ENCODE measurements around the gene MUCL3.
"Not testable (repeated sequence)": the region's sequence is repeated elsewhere in the genome, so short reads cannot be mapped to it uniquely, and the experiment has no call there.

The MUCL3 gene, protein sequence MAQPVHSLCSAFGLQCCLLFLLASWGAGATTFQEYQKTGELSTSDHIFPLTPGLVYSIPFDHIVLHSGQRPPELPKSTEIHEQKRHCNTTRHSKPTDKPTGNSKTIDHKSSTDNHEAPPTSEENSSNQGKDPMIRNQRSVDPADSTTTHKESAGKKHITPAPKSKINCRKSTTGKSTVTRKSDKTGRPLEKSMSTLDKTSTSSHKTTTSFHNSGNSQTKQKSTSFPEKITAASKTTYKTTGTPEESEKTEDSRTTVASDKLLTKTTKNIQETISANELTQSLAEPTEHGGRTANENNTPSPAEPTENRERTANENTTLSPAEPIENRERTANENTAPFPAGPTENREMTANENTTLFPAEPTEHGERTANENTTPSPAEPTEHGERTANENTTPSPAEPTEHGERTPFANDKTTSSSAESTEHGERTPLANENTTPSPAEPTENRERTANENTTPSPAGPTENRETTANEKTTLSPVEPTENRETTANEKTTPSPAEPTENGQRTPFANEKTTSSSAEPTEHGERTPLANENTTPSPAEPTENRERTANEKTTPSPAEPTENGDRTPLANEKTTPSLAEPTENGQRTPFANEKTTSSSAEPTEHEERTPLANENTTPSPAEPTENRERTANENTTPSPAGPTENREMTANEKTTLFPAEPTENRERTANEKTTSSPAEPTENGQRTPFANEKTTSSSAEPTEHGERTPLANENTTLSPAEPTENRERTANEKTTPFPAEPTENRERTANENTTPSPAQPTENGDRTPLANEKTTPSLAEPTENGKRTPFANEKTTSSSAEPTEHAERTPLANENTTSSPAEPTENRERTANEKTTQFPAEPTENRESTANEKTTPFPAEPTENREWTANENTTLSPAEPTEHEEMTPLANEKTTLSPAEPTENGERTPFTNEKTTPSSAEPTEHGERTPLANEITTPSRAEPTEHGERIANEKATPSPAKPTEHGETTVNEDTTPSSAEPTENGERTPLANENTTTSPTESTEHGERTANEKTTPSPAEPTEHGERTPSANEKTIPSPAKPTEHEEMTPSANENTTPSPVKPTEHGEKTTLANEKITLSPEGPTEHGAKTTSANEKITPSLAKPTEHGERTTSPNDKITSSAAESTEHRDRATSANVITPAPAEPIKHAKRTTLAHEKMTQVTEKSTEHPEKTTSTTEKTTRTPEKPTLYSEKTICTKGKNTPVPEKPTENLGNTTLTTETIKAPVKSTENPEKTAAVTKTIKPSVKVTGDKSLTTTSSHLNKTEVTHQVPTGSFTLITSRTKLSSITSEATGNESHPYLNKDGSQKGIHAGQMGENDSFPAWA (N-terminal part only)

DNA sequence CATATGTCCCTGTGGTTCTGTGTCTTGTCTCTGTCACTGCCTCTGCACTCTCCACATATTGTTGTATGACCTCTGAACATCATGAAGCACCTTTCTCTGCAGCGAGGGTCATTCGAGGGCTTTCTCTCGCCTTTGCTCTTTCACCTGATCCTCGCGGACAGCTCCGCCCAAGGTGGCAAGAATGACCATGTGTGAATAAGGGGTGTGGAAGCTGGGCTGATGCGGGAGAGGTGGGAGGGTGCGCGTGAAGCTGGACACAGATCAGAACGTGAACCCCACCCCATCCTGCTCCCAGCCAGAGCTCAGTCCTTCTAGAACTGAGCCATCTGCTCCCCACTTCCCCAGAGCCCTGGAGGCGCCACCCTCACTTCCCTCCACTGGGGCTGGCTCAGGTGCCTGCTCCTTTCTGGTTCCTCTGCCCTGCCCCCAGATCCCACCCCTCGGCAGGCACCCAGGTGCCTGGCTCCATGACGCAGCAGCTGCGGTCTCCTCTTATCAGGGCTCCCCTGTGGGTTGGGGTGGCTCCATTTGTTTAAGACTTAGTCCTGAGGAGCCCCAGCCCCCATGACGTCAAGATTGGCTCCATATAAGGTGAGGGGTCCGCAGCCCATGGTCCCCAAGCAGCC lies at the start of gene MUCL3:
TSS of gene MUCL3 (plus strand) at position 613 of the 626 bp plus-strand sequence. CDS start 27 bp downstream, outside the sequence.
- no peak for DNase-seq (ENCODE audit: low read depth in 2 of 2, low spot score in 1 of 2)

DNA sequence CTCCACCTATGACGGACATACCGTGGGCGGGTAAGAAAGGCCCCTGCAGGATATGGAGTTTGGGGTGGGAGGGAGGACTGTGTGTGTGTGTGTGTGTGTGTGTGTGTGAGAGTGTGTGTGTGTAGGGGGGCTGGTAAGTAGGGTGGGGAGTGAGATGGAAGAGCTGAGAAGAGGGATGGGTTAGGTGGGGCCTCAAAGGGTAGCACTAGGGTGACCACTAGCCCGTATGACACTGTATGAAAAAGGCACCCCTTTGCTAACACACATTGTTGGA lies 49.4 kb upstream of the MUCL3 start:
- DNase-seq (ENCODE audit: low read depth in 2 of 2, low spot score in 1 of 2) = no peak

DNA sequence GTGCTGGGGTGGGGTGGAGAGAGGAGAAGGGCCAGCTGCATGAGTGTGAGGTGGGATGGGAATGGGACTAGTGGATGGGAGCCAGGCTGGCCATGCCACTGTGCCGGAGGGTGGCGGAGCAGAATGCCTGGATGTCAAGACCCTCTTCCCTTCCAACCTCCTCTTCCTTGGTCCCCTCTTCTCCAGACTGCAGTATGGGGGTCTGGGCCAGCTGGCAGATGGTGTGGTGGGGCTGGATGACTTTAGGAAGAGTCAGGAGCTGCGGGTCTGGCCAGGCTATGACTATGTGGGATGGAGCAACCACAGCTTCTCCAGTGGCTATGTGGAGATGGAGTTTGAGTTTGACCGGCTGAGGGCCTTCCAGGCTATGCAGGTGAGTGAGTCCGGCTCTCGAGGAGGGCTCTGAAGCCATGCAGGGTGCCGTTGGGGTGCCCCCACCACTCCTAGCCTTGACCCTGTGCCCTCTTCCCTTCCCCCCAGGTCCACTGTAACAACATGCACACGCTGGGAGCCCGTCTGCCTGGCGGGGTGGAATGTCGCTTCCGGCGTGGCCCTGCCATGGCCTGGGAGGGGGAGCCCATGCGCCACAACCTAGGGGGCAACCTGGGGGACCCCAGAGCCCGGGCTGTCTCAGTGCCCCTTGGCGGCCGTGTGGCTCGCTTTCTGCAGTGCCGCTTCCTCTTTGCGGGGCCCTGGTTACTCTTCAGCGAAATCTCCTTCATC lies 48.8 kb upstream of the MUCL3 start:
- DNase-seq (ENCODE audit: low read depth in 2 of 2, low spot score in 1 of 2) = no peak

DNA sequence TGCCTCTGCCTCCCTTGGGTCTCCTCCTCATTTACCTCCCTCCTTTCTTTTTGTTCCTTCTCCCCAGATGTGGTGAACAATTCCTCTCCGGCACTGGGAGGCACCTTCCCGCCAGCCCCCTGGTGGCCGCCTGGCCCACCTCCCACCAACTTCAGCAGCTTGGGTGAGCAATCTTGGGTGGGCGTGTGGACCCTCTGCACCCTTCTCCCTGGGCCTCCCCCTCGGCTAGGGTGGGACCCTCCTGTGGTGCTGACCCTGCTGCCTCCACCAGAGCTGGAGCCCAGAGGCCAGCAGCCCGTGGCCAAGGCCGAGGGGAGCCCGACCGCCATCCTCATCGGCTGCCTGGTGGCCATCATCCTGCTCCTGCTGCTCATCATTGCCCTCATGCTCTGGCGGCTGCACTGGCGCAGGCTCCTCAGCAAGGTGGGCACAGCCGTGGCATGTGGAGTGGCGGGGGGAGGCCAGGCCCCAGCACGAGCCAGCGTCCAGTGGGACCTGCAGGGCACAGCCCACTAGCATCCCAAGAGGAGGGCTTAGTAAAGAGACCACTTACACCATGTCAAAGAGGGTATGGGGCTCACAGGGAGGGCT lies 47.7 kb upstream of the MUCL3 start:
- no peak for DNase-seq (ENCODE audit: low read depth in 2 of 2, low spot score in 1 of 2)

DNA sequence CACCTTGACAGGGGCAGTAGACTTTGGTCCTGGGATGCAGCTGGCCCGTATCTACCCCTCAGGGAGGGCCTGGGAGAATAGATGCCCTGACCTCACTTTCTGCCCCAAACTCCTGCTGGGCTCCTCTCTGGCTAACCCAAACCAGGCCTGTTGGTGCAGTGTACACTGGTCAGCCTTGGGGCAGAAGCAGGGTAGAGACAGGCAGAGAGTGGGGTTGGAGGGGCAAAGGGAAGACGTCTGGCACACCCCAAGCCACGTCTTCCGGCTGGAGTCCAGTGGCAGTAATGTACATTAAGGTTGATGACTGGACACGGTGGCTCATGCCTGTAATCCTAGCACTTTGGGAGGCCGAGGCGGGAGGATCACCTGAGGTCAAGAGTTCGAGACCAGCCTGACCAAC lies 47.1 kb upstream of the MUCL3 start:
- DNase-seq (ENCODE audit: low read depth in 2 of 2, low spot score in 1 of 2) = no peak

DNA sequence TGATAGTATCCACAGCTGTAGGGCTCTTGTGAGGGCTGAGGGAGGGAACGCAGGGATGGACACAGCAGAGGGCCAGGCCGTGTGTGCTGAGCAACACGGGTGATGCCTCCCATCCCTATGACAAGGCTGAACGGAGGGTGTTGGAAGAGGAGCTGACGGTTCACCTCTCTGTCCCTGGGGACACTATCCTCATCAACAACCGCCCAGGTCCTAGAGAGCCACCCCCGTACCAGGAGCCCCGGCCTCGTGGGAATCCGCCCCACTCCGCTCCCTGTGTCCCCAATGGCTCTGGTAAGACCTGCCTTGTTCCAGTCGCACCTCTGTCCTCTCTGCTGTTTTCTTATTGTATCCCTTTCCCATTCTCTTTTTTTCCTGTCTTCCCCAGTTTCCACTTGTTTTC lies 46.4 kb upstream of the MUCL3 start:
- DNase-seq (ENCODE audit: low read depth in 2 of 2, low spot score in 1 of 2) = no peak

DNA sequence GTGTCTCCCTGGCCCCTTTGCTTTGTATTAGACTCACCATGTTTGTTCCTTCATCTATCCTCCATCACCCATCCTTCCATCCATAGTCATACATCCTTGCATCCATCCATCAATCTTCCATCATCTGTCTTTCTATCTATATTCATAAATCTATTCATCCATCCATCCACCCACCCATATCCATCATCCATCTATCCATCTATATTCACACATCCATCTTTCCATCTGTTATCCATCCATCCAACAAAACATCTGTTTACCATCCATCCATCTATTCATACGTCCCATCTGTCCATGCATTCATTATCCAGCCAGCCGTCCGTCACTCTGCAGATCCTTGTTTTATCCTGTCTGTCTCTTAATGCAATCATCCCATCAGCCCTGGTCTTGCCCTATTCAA lies 45.8 kb upstream of the MUCL3 start:
- no peak for DNase-seq (ENCODE audit: low read depth in 2 of 2, low spot score in 1 of 2)

DNA sequence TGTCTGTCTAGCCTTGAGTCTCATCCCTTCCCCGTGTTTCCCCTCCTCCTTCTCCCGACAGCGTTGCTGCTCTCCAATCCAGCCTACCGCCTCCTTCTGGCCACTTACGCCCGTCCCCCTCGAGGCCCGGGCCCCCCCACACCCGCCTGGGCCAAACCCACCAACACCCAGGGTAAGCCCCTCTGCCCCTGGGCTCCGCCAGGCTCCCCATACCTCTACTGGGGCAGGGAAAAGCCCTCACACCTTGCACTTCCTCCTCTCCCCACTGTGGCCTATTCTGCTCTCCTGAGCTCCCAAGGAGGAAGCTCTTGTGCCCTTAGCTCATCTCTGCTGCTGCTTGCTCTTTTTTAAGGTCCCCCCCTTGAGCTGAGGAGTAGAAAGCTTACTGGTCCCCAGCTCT lies 45.4 kb upstream of the MUCL3 start:
- no peak for DNase-seq (ENCODE audit: low read depth in 2 of 2, low spot score in 1 of 2)

DNA sequence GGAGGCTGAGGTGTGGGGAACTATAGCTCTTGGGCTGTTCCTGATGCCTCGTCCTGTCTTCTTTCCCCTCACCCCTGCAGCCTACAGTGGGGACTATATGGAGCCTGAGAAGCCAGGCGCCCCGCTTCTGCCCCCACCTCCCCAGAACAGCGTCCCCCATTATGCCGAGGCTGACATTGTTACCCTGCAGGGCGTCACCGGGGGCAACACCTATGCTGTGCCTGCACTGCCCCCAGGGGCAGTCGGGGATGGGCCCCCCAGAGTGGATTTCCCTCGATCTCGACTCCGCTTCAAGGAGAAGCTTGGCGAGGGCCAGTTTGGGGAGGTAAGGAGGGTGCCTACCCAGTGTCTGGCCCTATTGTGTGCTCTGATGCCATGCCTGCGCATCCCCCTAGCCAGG lies 44.2 kb upstream of the MUCL3 start:
- no peak for DNase-seq (ENCODE audit: low read depth in 2 of 2, low spot score in 1 of 2)

DNA sequence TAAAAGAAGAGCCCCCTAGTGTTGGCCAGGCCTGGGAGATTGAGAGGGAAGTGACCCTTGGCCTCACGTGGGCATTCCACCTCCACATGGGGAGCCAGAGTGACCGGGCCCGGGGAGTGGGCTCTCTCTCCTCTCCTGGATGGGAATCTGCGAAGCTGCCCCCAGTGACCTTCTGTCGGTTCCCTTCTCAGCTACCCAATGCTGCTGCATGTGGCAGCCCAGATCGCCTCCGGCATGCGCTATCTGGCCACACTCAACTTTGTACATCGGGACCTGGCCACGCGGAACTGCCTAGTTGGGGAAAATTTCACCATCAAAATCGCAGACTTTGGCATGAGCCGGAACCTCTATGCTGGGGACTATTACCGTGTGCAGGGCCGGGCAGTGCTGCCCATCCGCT lies 42.9 kb upstream of the MUCL3 start:
- DNase-seq (ENCODE audit: low read depth in 2 of 2, low spot score in 1 of 2) = no peak

DNA sequence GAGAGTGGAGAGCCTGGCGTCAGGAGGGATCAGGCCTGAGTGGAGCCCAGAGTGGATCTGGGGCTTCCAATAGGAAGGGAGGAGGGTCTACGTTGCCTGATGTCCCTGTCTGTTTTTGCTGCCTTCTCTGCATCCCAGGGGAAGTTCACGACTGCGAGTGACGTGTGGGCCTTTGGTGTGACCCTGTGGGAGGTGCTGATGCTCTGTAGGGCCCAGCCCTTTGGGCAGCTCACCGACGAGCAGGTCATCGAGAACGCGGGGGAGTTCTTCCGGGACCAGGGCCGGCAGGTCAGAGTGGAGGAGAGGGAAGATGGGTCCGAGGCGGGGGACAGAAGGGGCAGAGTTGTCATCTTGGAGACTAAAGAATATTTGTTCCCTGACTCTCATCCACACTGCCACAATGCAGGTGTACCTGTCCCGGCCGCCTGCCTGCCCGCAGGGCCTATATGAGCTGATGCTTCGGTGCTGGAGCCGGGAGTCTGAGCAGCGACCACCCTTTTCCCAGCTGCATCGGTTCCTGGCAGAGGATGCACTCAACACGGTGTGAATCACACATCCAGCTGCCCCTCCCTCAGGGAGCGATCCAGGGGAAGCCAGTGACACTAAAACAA lies 41.9 kb upstream of the MUCL3 start:
- no peak for DNase-seq (ENCODE audit: low read depth in 2 of 2, low spot score in 1 of 2)

DNA sequence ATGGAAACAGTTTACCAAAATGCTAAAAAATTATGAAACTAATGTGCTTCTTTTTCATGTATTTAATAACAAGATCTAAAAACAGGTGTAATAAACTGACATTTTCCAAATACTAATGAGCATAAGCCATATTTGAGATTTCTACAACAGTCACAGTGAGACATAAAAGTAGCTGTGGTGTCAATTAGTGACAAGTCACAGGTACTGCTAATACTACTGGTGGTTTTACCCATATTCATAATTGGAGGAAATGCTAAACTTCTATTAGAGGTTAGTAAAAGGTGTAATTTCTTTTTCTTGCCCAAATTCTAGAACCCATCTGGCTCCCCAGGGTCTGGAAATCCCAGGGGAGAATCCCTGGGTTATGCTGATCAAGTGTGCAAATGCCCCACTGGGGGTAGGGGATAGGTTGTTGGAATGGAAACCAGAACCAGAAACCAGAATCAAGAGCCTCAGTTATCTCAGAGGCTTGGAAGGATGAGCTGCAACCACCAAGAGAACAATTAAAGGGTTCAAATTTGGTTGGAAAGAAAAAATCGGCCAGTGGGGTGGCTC lies 39.8 kb upstream of the MUCL3 start:
- DNase-seq (ENCODE audit: low read depth in 2 of 2, low spot score in 1 of 2) = no peak

DNA sequence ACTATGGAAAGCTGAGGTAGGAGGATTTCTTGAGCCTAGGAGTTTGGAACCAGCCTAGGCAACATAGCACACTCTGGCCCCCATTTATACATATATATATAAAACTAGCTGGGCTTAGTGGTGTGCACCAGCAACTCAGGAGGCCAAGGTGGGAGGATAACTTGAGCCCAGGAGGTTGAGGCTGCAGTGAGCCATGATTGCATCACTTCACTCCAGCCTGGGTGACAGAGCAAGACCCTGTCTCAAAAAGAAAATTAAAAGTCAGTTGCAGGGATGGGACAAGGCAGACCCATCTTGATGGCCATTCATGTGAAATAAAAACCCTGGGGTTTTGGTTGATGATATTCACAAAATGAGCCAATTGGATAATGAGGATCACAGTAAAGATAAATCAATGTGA lies 39.3 kb upstream of the MUCL3 start:
- no peak for DNase-seq (ENCODE audit: low read depth in 2 of 2, low spot score in 1 of 2)

DNA sequence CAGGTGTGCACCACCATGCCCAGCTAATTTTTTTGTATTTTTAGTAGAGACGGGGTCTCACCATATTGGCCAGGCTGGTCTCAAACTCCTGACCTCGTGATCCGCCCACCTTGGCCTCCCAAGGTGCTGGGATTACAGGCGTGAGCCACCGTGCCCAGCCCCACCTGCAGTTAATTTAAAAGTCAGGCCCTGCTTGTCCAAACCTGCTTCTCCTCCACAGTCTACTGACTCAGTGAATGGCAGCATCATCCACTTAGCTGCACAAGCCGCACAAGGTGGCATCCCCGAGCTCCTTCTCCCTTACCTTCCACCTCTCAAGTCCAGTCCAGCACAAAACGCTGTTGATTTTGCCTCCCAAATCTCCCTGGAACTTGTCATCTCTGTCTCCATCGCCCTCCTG lies 38.6 kb upstream of the MUCL3 start:
- not testable (repeated sequence) for DNase-seq (ENCODE audit: low read depth in 2 of 2, low spot score in 1 of 2)

DNA sequence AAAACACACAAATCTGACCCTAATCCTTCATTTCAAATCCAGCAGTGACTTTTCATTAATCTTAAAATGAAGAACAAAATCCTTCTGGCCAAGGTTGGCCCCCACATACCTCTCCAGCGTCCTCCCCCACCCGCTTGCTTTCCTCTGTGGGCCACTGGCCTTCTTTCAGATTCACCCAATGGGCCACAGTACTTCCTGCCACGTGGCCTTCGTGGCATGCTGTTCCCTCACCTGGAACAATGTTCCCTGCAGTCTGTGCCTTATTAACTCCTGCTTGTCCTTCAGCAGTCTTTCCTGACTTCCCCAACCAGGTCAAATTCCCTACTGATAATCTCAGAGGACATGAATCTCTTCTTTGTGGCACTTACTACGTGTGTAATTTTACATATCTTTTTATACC lies 38.1 kb upstream of the MUCL3 start:
- no peak for DNase-seq (ENCODE audit: low read depth in 2 of 2, low spot score in 1 of 2)

DNA sequence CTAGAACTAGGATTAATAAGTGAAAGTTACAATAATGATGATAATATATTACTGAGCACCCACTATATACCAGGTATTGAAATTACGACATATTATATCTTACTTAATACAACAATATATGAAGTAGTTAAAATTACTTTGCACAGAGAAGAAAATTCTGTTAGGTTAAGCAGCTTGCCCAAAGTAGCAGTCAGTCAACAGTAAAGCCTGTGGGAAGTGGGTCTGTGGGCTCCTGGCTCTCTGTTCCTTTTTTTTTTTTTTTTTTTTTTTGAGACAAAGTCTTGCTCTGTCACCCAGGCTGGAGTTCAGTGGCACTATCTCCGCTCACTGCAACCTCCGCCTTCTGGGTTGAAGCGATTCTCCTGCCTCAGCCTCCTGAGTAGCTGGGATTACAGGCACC lies 37.5 kb upstream of the MUCL3 start:
- DNase-seq (ENCODE audit: low read depth in 2 of 2, low spot score in 1 of 2) = no peak

DNA sequence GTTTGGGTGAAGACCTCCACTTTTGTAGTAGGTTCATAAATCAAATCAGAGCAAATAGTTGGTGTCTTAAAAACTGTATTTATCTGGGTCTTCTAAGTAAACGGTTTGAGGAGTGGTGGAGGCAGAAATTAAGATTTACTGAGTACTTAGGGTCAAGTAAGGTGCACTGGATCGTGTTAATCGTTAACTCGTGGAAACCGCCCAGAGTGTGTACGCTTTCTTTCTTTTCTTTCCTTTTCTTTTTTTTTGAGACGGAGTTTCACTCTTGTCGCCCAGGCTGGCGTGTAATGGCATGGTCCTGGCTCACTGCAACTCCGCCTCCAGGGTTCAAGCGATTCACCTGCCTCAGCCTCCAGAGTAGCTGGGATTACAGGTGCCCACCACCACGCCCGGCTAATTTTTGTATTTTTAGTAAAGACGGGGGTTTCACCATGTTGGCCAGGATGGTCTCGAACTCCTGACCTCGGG lies 33.4 kb upstream of the MUCL3 start:
- not testable (repeated sequence) for DNase-seq (ENCODE audit: low read depth in 2 of 2, low spot score in 1 of 2)

DNA sequence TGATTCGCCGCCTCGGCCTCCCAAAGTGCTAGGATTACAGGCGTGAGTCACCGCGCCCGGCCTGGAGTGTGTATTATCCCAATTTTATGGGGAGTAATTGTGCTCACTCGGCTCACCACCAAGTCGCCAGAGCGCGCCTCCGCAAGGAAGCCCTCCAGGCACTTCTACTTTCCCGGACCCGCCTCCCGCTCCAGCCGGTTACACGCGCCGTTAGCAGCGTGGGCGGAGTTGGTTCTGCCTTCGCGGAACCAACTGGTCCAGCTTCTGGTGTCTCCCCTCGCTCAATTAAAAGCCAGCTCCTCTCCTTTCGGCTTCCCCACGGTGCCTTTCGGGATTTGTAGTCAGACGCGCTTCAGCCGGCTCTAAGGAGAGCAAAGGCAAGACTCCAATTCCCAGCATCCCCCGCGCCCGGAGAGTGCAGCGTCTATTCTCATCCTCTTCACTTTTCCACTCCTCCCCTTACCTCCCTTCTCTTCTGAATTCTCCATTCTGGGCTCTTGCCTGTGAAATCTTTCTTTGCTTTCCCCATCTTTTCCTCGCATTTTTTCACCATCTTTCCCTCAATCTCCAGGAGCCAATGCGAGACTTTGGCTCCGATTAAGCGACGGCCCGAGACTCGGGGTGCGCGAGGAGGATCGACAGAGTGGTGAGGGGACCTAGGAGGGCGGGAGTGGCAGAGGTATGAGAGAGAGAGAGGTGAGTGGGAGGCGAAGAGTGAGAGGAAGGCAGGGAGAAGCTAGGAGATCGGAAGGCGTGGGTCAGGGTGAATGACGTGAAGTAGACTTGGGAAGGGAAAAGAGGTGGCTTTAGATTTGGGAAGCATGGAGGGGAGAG lies 32.8 kb upstream of the MUCL3 start, which contains the start of gene GTF2H4:
TSS of gene GTF2H4 (plus strand) at position 450 of the 834 bp plus-strand sequence.
- DNase-seq (ENCODE audit: low read depth in 2 of 2, low spot score in 1 of 2) = peak; percentile 87 to 90
